Muscle of arm (tissue), 12 donors: ENCODE results near the gene USP3. TPM values are rescaled to one million over a fixed set of nuclear protein-coding genes. Genes with fewer than 3 reads are reported as not detected.
"Not testable (repeated sequence)": the region's sequence is repeated elsewhere in the genome, so short reads cannot be mapped to it uniquely, and the experiment has no call there.

Source experiments
- DNase-seq: peaks from one replicate; pipeline ENCODE4 v3.0.0-alpha.2; 2013
- polyA plus RNA-seq, 12 donors: library from polyadenylated mRNA; unstranded; fragments of 120-200 nt; gene quantifications; one replicate each; pipeline ENCODE4 v1.2.1, GENCODE V29; 2013; ENCODE audit not compliant: insufficient read length in 12 of 12

USP3 gene
- polyA plus RNA-seq, 12 donors: 21.7 to 36.7 (median 26.5) TPM; not detected in 1

- no peak for DNase-seq
These were observed 30.2 kb upstream of the USP3 start for GRCh38 chr15:63473999-63474809.

- DNase-seq: no peak
These were observed 29.5 kb upstream of the USP3 start for GRCh38 chr15:63474810-63475316.

GRCh38 chr15:63475707-63476106, 28.7 kb upstream of the USP3 start:
- no peak for DNase-seq

GRCh38 chr15:63476229-63476632, 28.2 kb upstream of the USP3 start:
- DNase-seq: peak; percentile 63

GRCh38 chr15:63478243-63478642, 26.1 kb upstream of the USP3 start:
- DNase-seq: no peak

GRCh38 chr15:63480441-63480821, 24.0 kb upstream of the USP3 start:
- no peak for DNase-seq

GRCh38 chr15:63481105-63481810, 23.1 kb upstream of the USP3 start:
- no peak for DNase-seq

- no peak for DNase-seq
These were observed 21.5 kb upstream of the USP3 start for GRCh38 chr15:63482874-63483323.

- no peak for DNase-seq
These were observed 20.6 kb upstream of the USP3 start for GRCh38 chr15:63483521-63484371.

GRCh38 chr15:63484433-63485186, 19.8 kb upstream of the USP3 start:
- DNase-seq: no peak

GRCh38 chr15:63487076-63487757, 17.2 kb upstream of the USP3 start:
- DNase-seq: peak; percentile 69

GRCh38 chr15:63487758-63488397, 16.5 kb upstream of the USP3 start:
- DNase-seq: not testable (repeated sequence)

GRCh38 chr15:63488398-63488960, 15.9 kb upstream of the USP3 start:
- DNase-seq: no peak

GRCh38 chr15:63489352-63489751, 15.0 kb upstream of the USP3 start:
- DNase-seq: no peak

- DNase-seq: no peak
These were observed 13.9 kb upstream of the USP3 start for GRCh38 chr15:63490345-63491034.

- no peak for DNase-seq
These were observed 13.1 kb upstream of the USP3 start for GRCh38 chr15:63491116-63491827.

- DNase-seq: no peak
These were observed 12.4 kb upstream of the USP3 start for GRCh38 chr15:63491979-63492378.

GRCh38 chr15:63492541-63493077, 11.8 kb upstream of the USP3 start:
- DNase-seq: no peak
